GM13977 (cell line): ENCODE measurements around the gene CEMIP.

Experiments
- DNase-seq: peaks from one replicate; pipeline ENCODE4 v3.0.0; 2012; ENCODE audit warnings: low spot score
- in situ Hi-C: fragments of 300-500 bp; cut with MboI; formaldehyde crosslinking; loops from one replicate; pipeline ENCODE4 v1.12.0; 2022; ENCODE audit warnings: low sequenced_read_pairs, low pct_unique_long_range_greater_than_20kb, mixed read lengths, inconsistent platforms; ENCODE audit not compliant: unreplicated experiment
- TF ChIP-seq, protein P1 (sequence below): IDR thresholded peaks from 2 replicates; pipeline ENCODE4 v1.5.1; 2012; ENCODE audit warnings: mild to moderate bottlenecking, control low read depth; ENCODE audit not compliant: insufficient read depth; ENCODE audit errors: extremely low read depth, missing control alignments

CEMIP gene

GRCh38 chr15:80766275-80766674 lies 12.9 kb upstream of the CEMIP start:
- DNase-seq = no peak
- in situ Hi-C loops = loop anchor here (10.0 kb wide), 1 partner anchor 311 kb away; no protein-coding TSS in a partner anchor
- TF ChIP-seq, protein P1, sequence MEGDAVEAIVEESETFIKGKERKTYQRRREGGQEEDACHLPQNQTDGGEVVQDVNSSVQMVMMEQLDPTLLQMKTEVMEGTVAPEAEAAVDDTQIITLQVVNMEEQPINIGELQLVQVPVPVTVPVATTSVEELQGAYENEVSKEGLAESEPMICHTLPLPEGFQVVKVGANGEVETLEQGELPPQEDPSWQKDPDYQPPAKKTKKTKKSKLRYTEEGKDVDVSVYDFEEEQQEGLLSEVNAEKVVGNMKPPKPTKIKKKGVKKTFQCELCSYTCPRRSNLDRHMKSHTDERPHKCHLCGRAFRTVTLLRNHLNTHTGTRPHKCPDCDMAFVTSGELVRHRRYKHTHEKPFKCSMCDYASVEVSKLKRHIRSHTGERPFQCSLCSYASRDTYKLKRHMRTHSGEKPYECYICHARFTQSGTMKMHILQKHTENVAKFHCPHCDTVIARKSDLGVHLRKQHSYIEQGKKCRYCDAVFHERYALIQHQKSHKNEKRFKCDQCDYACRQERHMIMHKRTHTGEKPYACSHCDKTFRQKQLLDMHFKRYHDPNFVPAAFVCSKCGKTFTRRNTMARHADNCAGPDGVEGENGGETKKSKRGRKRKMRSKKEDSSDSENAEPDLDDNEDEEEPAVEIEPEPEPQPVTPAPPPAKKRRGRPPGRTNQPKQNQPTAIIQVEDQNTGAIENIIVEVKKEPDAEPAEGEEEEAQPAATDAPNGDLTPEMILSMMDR = no peak

- TF ChIP-seq, protein P1 = no peak
- DNase-seq = no peak
- in situ Hi-C loops = loop anchor here (10.0 kb wide), 1 partner anchor 313 kb away; no protein-coding TSS in a partner anchor
Measured at GRCh38 chr15:80768158-80768557, 11.0 kb upstream of the CEMIP start.

- in situ Hi-C loops = loop anchor here (10.0 kb wide), 1 partner anchor 314 kb away; no protein-coding TSS in a partner anchor
- TF ChIP-seq, protein P1 = no peak
- no peak for DNase-seq
Measured at GRCh38 chr15:80769153-80769828, 9.9 kb upstream of the CEMIP start.

GRCh38 chr15:80769829-80770705 lies 9.1 kb upstream of the CEMIP start:
- TF ChIP-seq, protein P1 = no peak
- in situ Hi-C loops = loop anchor here (10.0 kb wide), 1 partner anchor 315 kb away; no protein-coding TSS in a partner anchor
- DNase-seq = no peak

- no peak for DNase-seq
- TF ChIP-seq, protein P1 = no peak
Measured at GRCh38 chr15:80773122-80773551, 6.0 kb upstream of the CEMIP start.

GRCh38 chr15:80773792-80774352 lies 5.3 kb upstream of the CEMIP start:
- DNase-seq = no peak
- in situ Hi-C loops = no loop called here
- TF ChIP-seq, protein P1 = no peak

More at GRCh38 chr15:80773122-80773551, 6.0 kb upstream of the CEMIP start:
- in situ Hi-C loops = no loop called here
